ENCODE results near the gene POLRMT. TPM values are rescaled to one million over a fixed set of nuclear protein-coding genes. Genes with fewer than 3 reads are reported as not detected.

POLRMT gene
- total and polyA plus RNA-seq, 2 donors (not counting 1 experiment from before 2014, with no cell fraction given) = 7.3 to 21.5 TPM

- Histone ChIP-seq H3K4me2 (ENCODE audit: extremely low read depth, insufficient read depth, low read length) (no peak overlapping the region), H3K36me3 (ENCODE audit: control insufficient read depth, insufficient read depth, low read length) (peaks cover 27% of the 10 kb centered on the region), H3K4me1 (ENCODE audit: control insufficient read depth, extremely low read depth, insufficient read depth, low read length) (no peaks in the 10 kb centered on the region), H3K4me3 (replicated peaks in 1 of 4; ENCODE audit: control extremely low read depth in 1 of 4, insufficient read depth in 1 of 4, low read depth in 3 of 4, low read length in 4 of 4) (no peak overlapping the region), H4K20me1 (ENCODE audit: control insufficient read depth, extremely low read depth, insufficient read depth, low read length) (no peaks in the 10 kb centered on the region), H3K27ac (ENCODE audit: insufficient read depth, low read length) (no peak overlapping the region), H2AFZ (ENCODE audit: low read length) (no peak overlapping the region), H3K79me2 (ENCODE audit: control insufficient read depth, insufficient read depth, low read length) (peaks cover 35% of the 10 kb centered on the region), H3K27me3 (ENCODE audit: control insufficient read depth, insufficient read depth, low read length) (no peaks in the 10 kb centered on the region), H3K9ac (ENCODE audit: insufficient read depth, low read length) (no peak overlapping the region), H3K9me3 (ENCODE audit: control insufficient read depth, insufficient read depth, low read depth, low read length) (no peaks in the 10 kb centered on the region)
- TF ChIP-seq CTCF (conservative IDR thresholded peaks at IDR 0.05 in 1 of 2, IDR thresholded peaks at IDR 0.05 in 1 of 2; ENCODE audit: low read depth in 1 of 2, low read length in 2 of 2) (no peak), EZH2 (IDR thresholded peaks at IDR 0.05; ENCODE audit: low read length, missing control alignments) (no peak)
- no peak for DNase-seq (ENCODE audit: low read depth in 2 of 2)
These were observed 16.8 kb upstream of the POLRMT start for GRCh38 chr19:650121-650520.

- Histone ChIP-seq H4K20me1 (ENCODE audit: control insufficient read depth, extremely low read depth, insufficient read depth, low read length) (no peaks in the 10 kb centered on the region), H3K4me1 (ENCODE audit: control insufficient read depth, extremely low read depth, insufficient read depth, low read length) (no peaks in the 10 kb centered on the region), H3K9ac (ENCODE audit: insufficient read depth, low read length) (no peak overlapping the region), H3K79me2 (ENCODE audit: control insufficient read depth, insufficient read depth, low read length) (peaks cover 28% of the 10 kb centered on the region), H3K27ac (ENCODE audit: insufficient read depth, low read length) (no peak overlapping the region), H3K27me3 (ENCODE audit: control insufficient read depth, insufficient read depth, low read length) (no peaks in the 10 kb centered on the region), H3K4me2 (ENCODE audit: extremely low read depth, insufficient read depth, low read length) (no peak overlapping the region), H3K36me3 (ENCODE audit: control insufficient read depth, insufficient read depth, low read length) (peaks cover 29% of the 10 kb centered on the region), H2AFZ (ENCODE audit: low read length) (no peak overlapping the region), H3K9me3 (ENCODE audit: control insufficient read depth, insufficient read depth, low read depth, low read length) (no peaks in the 10 kb centered on the region), H3K4me3 (replicated peaks in 1 of 4; ENCODE audit: control extremely low read depth in 1 of 4, insufficient read depth in 1 of 4, low read depth in 3 of 4, low read length in 4 of 4) (no peak overlapping the region)
- DNase-seq (ENCODE audit: low read depth in 2 of 2) = no peak
- no peak for TF ChIP-seq CTCF (conservative IDR thresholded peaks at IDR 0.05 in 1 of 2, IDR thresholded peaks at IDR 0.05 in 1 of 2; ENCODE audit: low read depth in 1 of 2, low read length in 2 of 2)
- no peak for TF ChIP-seq EZH2 (IDR thresholded peaks at IDR 0.05; ENCODE audit: low read length, missing control alignments)
These were observed 15.8 kb upstream of the POLRMT start for GRCh38 chr19:648904-649801.

GRCh38 chr19:648305-648704 lies 15.0 kb upstream of the POLRMT start:
- H3K27me3 ChIP-seq (ENCODE audit: control insufficient read depth, insufficient read depth, low read length) = no peaks in the 10 kb centered on the region
- no peak overlapping the region for H3K4me2 ChIP-seq (ENCODE audit: extremely low read depth, insufficient read depth, low read length)
- peaks cover 19% of the 10 kb centered on the region for H3K79me2 ChIP-seq (ENCODE audit: control insufficient read depth, insufficient read depth, low read length)
- H3K27ac ChIP-seq (ENCODE audit: insufficient read depth, low read length) = no peak overlapping the region
- no peaks in the 10 kb centered on the region for H3K9me3 ChIP-seq (ENCODE audit: control insufficient read depth, insufficient read depth, low read depth, low read length)
- H4K20me1 ChIP-seq (ENCODE audit: control insufficient read depth, extremely low read depth, insufficient read depth, low read length) = no peaks in the 10 kb centered on the region
- DNase-seq (ENCODE audit: low read depth in 2 of 2) = no peak
- no peak overlapping the region for H3K9ac ChIP-seq (ENCODE audit: insufficient read depth, low read length)
- no peaks in the 10 kb centered on the region for H3K4me1 ChIP-seq (ENCODE audit: control insufficient read depth, extremely low read depth, insufficient read depth, low read length)
- no peak overlapping the region for H2AFZ ChIP-seq (ENCODE audit: low read length)
- H3K36me3 ChIP-seq (ENCODE audit: control insufficient read depth, insufficient read depth, low read length) = peaks cover 24% of the 10 kb centered on the region
- no peak overlapping the region for H3K4me3 ChIP-seq (replicated peaks in 1 of 4; ENCODE audit: control extremely low read depth in 1 of 4, insufficient read depth in 1 of 4, low read depth in 3 of 4, low read length in 4 of 4)
- TF ChIP-seq EZH2 (IDR thresholded peaks at IDR 0.05; ENCODE audit: low read length, missing control alignments) (no peak), CTCF (conservative IDR thresholded peaks at IDR 0.05 in 1 of 2, IDR thresholded peaks at IDR 0.05 in 1 of 2; ENCODE audit: low read depth in 1 of 2, low read length in 2 of 2) (no peak)
